H1 (cell line): ENCODE results near the gene PRMT1. TPM values are rescaled to one million over a fixed set of nuclear protein-coding genes. Genes with fewer than 3 reads are reported as not detected.

Experiments
- CTCF ChIA-PET: fragments of 300-600 bp; sonication (Branson Sonifier 250); formaldehyde crosslinking; loops from one replicate; lab custom pipeline; 2021; ENCODE audit not compliant: partially characterized antibody; lab: Charles Lee
- POLR2A ChIA-PET: fragments of 300-600 bp; sonication (Branson Sonifier 250); formaldehyde crosslinking; loops from one replicate; lab custom pipeline; 2021; ENCODE audit warnings: inconsistent platforms; ENCODE audit not compliant: partially characterized antibody; lab: Charles Lee
- DNase-seq, 2 experiments: peaks; one replicate each; pipeline versions ENCODE4 v3.0.0 to v3.0.0-alpha.2; 2010 to 2022; ENCODE audit warnings: low spot score in 2 of 2, low read depth in 1 of 2, mixed read lengths in 1 of 2
- FAIRE-seq: peaks from 2 replicates; lab custom pipeline; 2011; peaks lifted over from hg19 to GRCh38; lab: Jason Lieb, UNC
- H2AFZ ChIP-seq: 2 replicates; pipeline ENCODE4 v1.8.1; 2012; ENCODE audit warnings: low read length, inconsistent platforms
- H2AK5ac ChIP-seq: 2 replicates; pipeline ENCODE4 v1.6.1; 2013; ENCODE audit warnings: low read depth, low read length
- H2BK120ac ChIP-seq: replicated peaks from 2 replicates; pipeline ENCODE3; 2013; ENCODE audit warnings: low read depth, low read length, inconsistent platforms
- H2BK12ac ChIP-seq: 2 replicates; pipeline ENCODE4 v1.6.1; 2013; ENCODE audit warnings: low read depth, low read length
- H2BK15ac ChIP-seq: 2 replicates; pipeline ENCODE4 v1.6.1; 2013; ENCODE audit warnings: low read length
- H2BK20ac ChIP-seq: 2 replicates; pipeline ENCODE4 v1.6.1; 2013; ENCODE audit warnings: low read length
- H2BK5ac ChIP-seq: 2 replicates; pipeline ENCODE4 v1.6.1; 2013; ENCODE audit warnings: low read depth, low read length
- H3K14ac ChIP-seq: 2 replicates; pipeline ENCODE4 v1.6.1; 2013; ENCODE audit warnings: inconsistent platforms; ENCODE audit not compliant: insufficient read length
- H3K18ac ChIP-seq: 2 replicates; pipeline ENCODE4 v1.6.1; 2013; ENCODE audit warnings: low read length; ENCODE audit errors: extremely low read depth
- H3K23ac ChIP-seq: 2 replicates; pipeline ENCODE4 v1.6.1; 2013; ENCODE audit warnings: inconsistent platforms; ENCODE audit not compliant: insufficient read length
- H3K23me2 ChIP-seq: 2 replicates; pipeline ENCODE4 v1.6.1; 2013; ENCODE audit warnings: low read depth, low read length
- H3K27ac ChIP-seq: 2 replicates; pipeline ENCODE4 v1.6.1; 2011; ENCODE audit warnings: low read depth, low read length, inconsistent platforms
- H3K27me3 ChIP-seq, 4 experiments: replicated peaks in 1 of 4; 1 replicate in 1 of 4; 2 replicates in 3 of 4; pipeline versions ENCODE4 v1.6.1 to v1.8.1; 2011 to 2013; ENCODE audit warnings: low read length in 3 of 4, mild to moderate bottlenecking in 3 of 4, inconsistent platforms in 2 of 4, mixed read lengths in 2 of 4, moderate library complexity in 1 of 4; ENCODE audit not compliant: control insufficient read depth in 3 of 4, insufficient read depth in 3 of 4; ENCODE audit errors: extremely low read depth in 1 of 4
- H3K36me3 ChIP-seq, 4 experiments: 2 replicates each; pipeline versions ENCODE4 v1.6.1 to v1.8.1; 2011 to 2013; ENCODE audit warnings: mild to moderate bottlenecking in 4 of 4, low read length in 3 of 4, moderate library complexity in 2 of 4, control low read depth in 1 of 4, inconsistent platforms in 1 of 4; ENCODE audit not compliant: insufficient read depth in 4 of 4, control insufficient read depth in 2 of 4
- H3K4ac ChIP-seq: replicated peaks from 2 replicates; pipeline ENCODE3; 2013; ENCODE audit warnings: low read length, low read depth, mixed read lengths, inconsistent platforms; ENCODE audit not compliant: insufficient read length
- H3K4me1 ChIP-seq, 4 experiments: replicated peaks in 1 of 4; 1 replicate in 1 of 4; 2 replicates in 3 of 4; pipeline versions ENCODE4 v1.6.1 to v1.8.1; 2011 to 2013; ENCODE audit warnings: low read length in 3 of 4, inconsistent platforms in 2 of 4, mixed read lengths in 1 of 4; ENCODE audit not compliant: insufficient read depth in 4 of 4, control insufficient read depth in 3 of 4
- H3K4me2 ChIP-seq, 2 experiments: 2 replicates each; pipeline versions ENCODE4 v1.6.1 to v1.8.1; 2011 to 2013; ENCODE audit warnings: low read depth in 2 of 2, low read length in 2 of 2, control low read depth in 1 of 2, inconsistent platforms in 1 of 2, mild to moderate bottlenecking in 1 of 2; ENCODE audit not compliant: insufficient read depth in 1 of 2
- H3K4me3 ChIP-seq, 4 experiments: fragments of 200-600, 300-600 bp in 1 of 4; sonication (generic), shearing (Covaris generic), sonication (Bioruptor Twin) in 1 of 4; 2 replicates each; pipeline versions ENCODE4 v1.5.1 to v1.8.1; 2011 to 2016; ENCODE audit warnings: low read length in 4 of 4, low read depth in 3 of 4, control low read depth in 2 of 4, inconsistent platforms in 2 of 4, mild to moderate bottlenecking in 2 of 4, mixed read lengths in 1 of 4, moderate library complexity in 1 of 4; ENCODE audit not compliant: insufficient read depth in 2 of 4; ENCODE audit errors: extremely low read depth in 1 of 4
- H3K56ac ChIP-seq: replicated peaks from 2 replicates; pipeline ENCODE3; 2013; ENCODE audit warnings: low read depth, mild to moderate bottlenecking, mixed read lengths, low read length, inconsistent platforms; ENCODE audit not compliant: insufficient read length
- H3K79me1 ChIP-seq: 2 replicates; pipeline ENCODE4 v1.6.1; 2013; ENCODE audit warnings: low read depth, low read length, control low read depth
- H3K79me2 ChIP-seq, 2 experiments: 2 replicates each; pipeline versions ENCODE4 v1.6.1 to v1.8.1; 2012 to 2013; ENCODE audit warnings: low read length in 2 of 2, mild to moderate bottlenecking in 2 of 2, inconsistent platforms in 1 of 2; ENCODE audit not compliant: insufficient read depth in 2 of 2, control insufficient read depth in 1 of 2
- H3K9ac ChIP-seq, 4 experiments: replicated peaks in 1 of 4; 1 replicate in 1 of 4; 2 replicates in 3 of 4; pipeline versions ENCODE4 v1.6.1 to v1.8.1; 2011 to 2013; ENCODE audit warnings: low read depth in 3 of 4, low read length in 3 of 4, control low read depth in 2 of 4, mild to moderate bottlenecking in 2 of 4, moderate library complexity in 2 of 4, inconsistent platforms in 1 of 4; ENCODE audit errors: extremely low read depth in 1 of 4
- H3K9me3 ChIP-seq, 2 experiments: 2 replicates each; pipeline versions ENCODE4 v1.6.1 to v1.8.1; 2012 to 2013; ENCODE audit warnings: mild to moderate bottlenecking in 2 of 2, moderate library complexity in 2 of 2, control low read depth in 1 of 2, inconsistent platforms in 1 of 2, low read depth in 1 of 2, low read length in 1 of 2, mixed read lengths in 1 of 2; ENCODE audit not compliant: insufficient read depth in 2 of 2
- H4K20me1 ChIP-seq, 2 experiments: replicated peaks in 1 of 2; 2 replicates each; pipeline versions ENCODE3 to v1.8.1; 2011 to 2013; ENCODE audit warnings: inconsistent platforms in 2 of 2, low read length in 2 of 2, mild to moderate bottlenecking in 1 of 2; ENCODE audit not compliant: insufficient read depth in 2 of 2, control insufficient read depth in 1 of 2
- H4K5ac ChIP-seq: 2 replicates; pipeline ENCODE4 v1.6.1; 2013; ENCODE audit warnings: low read length, low read depth, mixed read lengths, inconsistent platforms; ENCODE audit not compliant: insufficient read length
- H4K8ac ChIP-seq: 2 replicates; pipeline ENCODE4 v1.8.0; 2013; ENCODE audit warnings: mild to moderate bottlenecking, moderate library complexity, low read length, inconsistent platforms; ENCODE audit not compliant: insufficient read depth; ENCODE audit errors: extremely low read depth
- H4K91ac ChIP-seq: replicated peaks from 2 replicates; pipeline ENCODE3; 2013; ENCODE audit warnings: low read length, mixed read lengths, inconsistent platforms; ENCODE audit not compliant: insufficient read length
- ASH2L ChIP-seq: fragments of 200-600, 300-600 bp; sonication (generic); IDR thresholded peaks from one replicate; pipeline ENCODE4 v1.7.1; 2017; ENCODE audit warnings: low read length
- BCL11A ChIP-seq, 2 experiments: IDR thresholded peaks; one replicate each; pipeline ENCODE4 v1.6.1; 2011; ENCODE audit warnings: low read depth in 2 of 2, low read length in 2 of 2, mild to moderate bottlenecking in 2 of 2
- E2F6 ChIP-seq: IDR thresholded peaks from 2 replicates; pipeline ENCODE4 v1.6.1; 2012; ENCODE audit warnings: inconsistent platforms
- EZH2 ChIP-seq: fragments of 200-600 bp; sonication (generic); IDR thresholded peaks from 2 replicates; pipeline ENCODE4 v1.7.1; 2012; ENCODE audit warnings: low read depth, mild to moderate bottlenecking, moderate library complexity, low read length, inconsistent platforms; ENCODE audit not compliant: severe bottlenecking
- GABPA ChIP-seq: IDR thresholded peaks from 2 replicates; pipeline ENCODE4 v1.6.1; 2011; ENCODE audit warnings: mild to moderate bottlenecking, low read length, moderate library complexity, borderline replicate concordance; ENCODE audit not compliant: insufficient read depth
- RFX5 ChIP-seq: IDR thresholded peaks from 2 replicates; pipeline ENCODE4 v1.6.1; 2011; ENCODE audit warnings: low read depth, low read length, improper control_type of control experiment, borderline replicate concordance
- SP2 ChIP-seq: IDR thresholded peaks from 2 replicates; pipeline ENCODE4 v1.6.1; 2012; ENCODE audit warnings: mild to moderate bottlenecking, low read length, inconsistent platforms
- SUZ12 ChIP-seq: fragments of 200-600 bp; sonication (generic); IDR thresholded peaks from 2 replicates; pipeline ENCODE4 v1.6.1; 2012; ENCODE audit warnings: mild to moderate bottlenecking, inconsistent platforms, low read length, moderate library complexity, mixed read lengths
- TCF12 ChIP-seq: IDR thresholded peaks from 2 replicates; pipeline ENCODE4 v1.6.1; 2011; ENCODE audit warnings: low read depth, mild to moderate bottlenecking, low read length
- TEAD4 ChIP-seq: IDR thresholded peaks from 2 replicates; pipeline ENCODE4 v1.6.1; 2012; ENCODE audit warnings: low read depth, low read length, inconsistent platforms, mixed read lengths
- WGBS, 2 experiments: shearing (Covaris generic) in 1 of 2; methylation state at CpG; one replicate each; pipeline versions ENCODE4 v1.1.6 to v1.1.7; 2013 to 2015; ENCODE audit warnings: low lambda C conversion rate in 2 of 2, mixed read lengths in 2 of 2, inconsistent platforms in 1 of 2, low coverage in 1 of 2, missing lambda C conversion rate in 1 of 2; ENCODE audit not compliant: insufficient replicate concordance in 2 of 2, insufficient coverage in 1 of 2, insufficient read length in 1 of 2; ENCODE audit errors: extremely low coverage in 1 of 2, missing lambda C conversion rate in 1 of 2; 5-methylcytosine and 5-hydroxymethylcytosine counted together
- polyA plus RNA-seq, 7 experiments: library from polyadenylated mRNA; depleted of rRNA in 3 of 7; stranded (reverse) in 5 of 7; unstranded in 2 of 7; fragments of >200 nt in 5 of 7; fragments of 200-250 nt in 2 of 7; gene quantifications; 1 replicate in 5 of 7; 2 replicates in 1 of 7; 4 replicates in 1 of 7; pipeline versions ENCODE4 v1.2.1 to v1.2.3, GENCODE V29; 2011 to 2013; ENCODE audit warnings: missing spikeins in 2 of 7, mixed read lengths in 2 of 7
- total RNA-seq: library from RNA; stranded (reverse); fragmentation: NEBNext Ultra II Directional; extraction: Animal tissue kit (Norgen Biotek cat#: 25700); gene quantifications from 2 replicates; pipeline ENCODE4 v1.2.1, GENCODE V29; 2021

PRMT1 gene
- total and polyA plus RNA-seq, 2 of the 8 experiments (the other 6 are each of a cell fraction or from before 2014, with no cell fraction given), result 561 to 1,215 TPM

DNA sequence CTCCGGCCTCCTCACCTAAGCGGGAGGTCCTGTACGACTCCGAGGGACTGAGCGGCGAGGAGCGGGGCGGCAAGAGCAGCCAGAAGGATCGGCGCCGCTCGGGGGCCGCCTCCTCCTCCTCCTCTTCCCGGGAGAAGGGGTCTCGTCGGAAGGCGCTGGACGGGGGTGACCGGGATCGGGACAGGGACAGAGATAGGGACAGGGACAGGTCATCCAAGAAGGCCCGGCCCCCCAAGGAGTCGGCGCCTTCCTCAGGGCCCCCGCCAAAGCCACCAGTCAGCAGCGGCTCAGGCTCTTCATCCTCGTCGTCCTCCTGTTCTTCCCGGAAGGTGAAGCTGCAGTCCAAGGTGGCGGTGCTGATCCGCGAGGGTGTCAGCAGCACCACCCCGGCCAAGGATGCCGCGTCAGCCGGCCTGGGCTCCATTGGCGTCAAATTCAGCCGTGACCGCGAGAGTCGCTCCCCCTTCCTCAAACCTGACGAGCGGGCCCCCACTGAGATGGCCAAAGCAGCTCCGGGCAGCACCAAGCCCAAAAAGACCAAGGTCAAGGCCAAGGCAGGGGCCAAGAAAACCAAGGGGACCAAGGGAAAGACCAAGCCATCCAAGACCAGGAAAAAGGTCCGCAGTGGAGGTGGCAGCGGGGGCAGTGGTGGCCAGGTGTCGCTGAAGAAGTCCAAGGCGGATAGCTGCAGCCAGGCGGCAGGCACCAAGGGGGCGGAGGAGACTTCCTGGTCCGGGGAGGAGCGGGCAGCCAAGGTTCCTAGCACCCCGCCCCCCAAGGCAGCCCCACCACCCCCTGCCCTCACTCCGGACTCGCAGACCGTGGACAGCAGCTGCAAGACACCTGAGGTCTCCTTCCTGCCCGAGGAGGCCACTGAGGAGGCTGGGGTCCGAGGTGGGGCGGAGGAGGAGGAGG is 24.3 kb upstream of the PRMT1 start:
- FAIRE-seq (no peak), DNase-seq (no peak)
- Histone ChIP-seq H4K91ac (no peak overlapping the region), H4K20me1 (peaks cover 6 to 17% of the 10 kb centered on the region in 2 experiments), H3K23me2 (no peaks in the 10 kb centered on the region), H3K9ac (no peak overlapping the region), H3K27me3 (no peaks in the 10 kb centered on the region), H2BK120ac (no peak overlapping the region), H2AK5ac (no peak overlapping the region), H3K79me2 (no peaks in the 10 kb centered on the region; a peak in 1 of 4 replicates), H3K9me3 (no peaks in the 10 kb centered on the region), H3K18ac (no peak overlapping the region), H2BK12ac (no peak overlapping the region), H3K14ac (no peak overlapping the region), H3K79me1 (peaks cover 7% of the 10 kb centered on the region; the same call in 1 of the 2 replicates), H3K56ac (no peak overlapping the region), H3K4me2 (no peak overlapping the region), H4K8ac (peak overlapping the region; percentile 4; the same call in 1 of the 2 replicates), H2BK5ac (no peak overlapping the region), H2BK20ac (no peak overlapping the region), H3K23ac (no peak overlapping the region), H3K36me3 (peaks cover 13 to 69% (median 40%) of the 10 kb centered on the region in 4 experiments; a peak in 7 of 8 replicates), H3K4me3 (no peak overlapping the region), H3K4me1 (peaks cover 0 to 14% (median 5%) of the 10 kb centered on the region in 4 experiments; a peak in 4 of 7 replicates), H2AFZ (no peak overlapping the region), H2BK15ac (no peak overlapping the region), H3K4ac (no peak overlapping the region), H3K27ac (no peak overlapping the region), H4K5ac (no peak overlapping the region)
- TF ChIP-seq BCL11A (IDR thresholded peaks at IDR 0.05; ENCODE audit: low read depth in 2 of 2, low read length in 2 of 2) (no peak), EZH2 (no peak), ASH2L (no peak), RFX5 (no peak), SUZ12 (no peak), TCF12 (no peak), TEAD4 (no peak), SP2 (no peak), E2F6 (no peak), GABPA (no peak)
- ChIA-PET CTCF (no interaction called here), POLR2A (interaction anchor here (0.9 to 18.0 kb wide), 3 partner anchors 9 to 60 kb away, joined by 4 to 275 read pairs (median 236); partner anchors contain the start of genes PRMT1, RRAS and SCAF1)
- WGBS, 2 experiments, result 96% methylated on average over 27 of the region's 58 CpGs; no CpG with 5 or more reads in 1 of the 2 experiments
